ENCODE measurements around the gene PTPRN2.

The PTPRN2 gene

DNA sequence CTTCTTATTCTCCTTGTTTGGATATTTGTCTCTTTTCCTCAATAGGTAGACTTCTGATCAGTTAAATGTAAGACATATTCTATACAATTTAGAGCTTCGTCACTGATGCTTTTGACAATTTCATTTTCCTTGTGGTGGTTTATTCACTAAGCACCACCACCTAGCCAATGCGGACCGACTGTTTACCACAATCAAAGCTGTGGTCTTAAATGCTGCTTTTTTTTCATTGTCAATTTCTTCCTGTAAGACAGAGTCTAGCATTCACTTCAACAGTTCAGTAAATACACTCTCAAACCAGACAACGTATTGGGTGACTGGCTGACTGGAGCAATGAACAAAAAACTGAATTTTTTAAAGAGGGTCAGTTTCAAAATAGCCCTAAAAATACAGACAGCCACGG is 1011.8 kb downstream of the PTPRN2 start:
- no peak overlapping the region for H3K4me3 ChIP-seq (ENCODE audit: low read depth, low read length)
- TF ChIP-seq, protein P1, sequence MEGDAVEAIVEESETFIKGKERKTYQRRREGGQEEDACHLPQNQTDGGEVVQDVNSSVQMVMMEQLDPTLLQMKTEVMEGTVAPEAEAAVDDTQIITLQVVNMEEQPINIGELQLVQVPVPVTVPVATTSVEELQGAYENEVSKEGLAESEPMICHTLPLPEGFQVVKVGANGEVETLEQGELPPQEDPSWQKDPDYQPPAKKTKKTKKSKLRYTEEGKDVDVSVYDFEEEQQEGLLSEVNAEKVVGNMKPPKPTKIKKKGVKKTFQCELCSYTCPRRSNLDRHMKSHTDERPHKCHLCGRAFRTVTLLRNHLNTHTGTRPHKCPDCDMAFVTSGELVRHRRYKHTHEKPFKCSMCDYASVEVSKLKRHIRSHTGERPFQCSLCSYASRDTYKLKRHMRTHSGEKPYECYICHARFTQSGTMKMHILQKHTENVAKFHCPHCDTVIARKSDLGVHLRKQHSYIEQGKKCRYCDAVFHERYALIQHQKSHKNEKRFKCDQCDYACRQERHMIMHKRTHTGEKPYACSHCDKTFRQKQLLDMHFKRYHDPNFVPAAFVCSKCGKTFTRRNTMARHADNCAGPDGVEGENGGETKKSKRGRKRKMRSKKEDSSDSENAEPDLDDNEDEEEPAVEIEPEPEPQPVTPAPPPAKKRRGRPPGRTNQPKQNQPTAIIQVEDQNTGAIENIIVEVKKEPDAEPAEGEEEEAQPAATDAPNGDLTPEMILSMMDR (IDR thresholded peaks at IDR 0.05; ENCODE audit: control insufficient read depth, extremely low read depth, insufficient read depth), result no peak

DNA sequence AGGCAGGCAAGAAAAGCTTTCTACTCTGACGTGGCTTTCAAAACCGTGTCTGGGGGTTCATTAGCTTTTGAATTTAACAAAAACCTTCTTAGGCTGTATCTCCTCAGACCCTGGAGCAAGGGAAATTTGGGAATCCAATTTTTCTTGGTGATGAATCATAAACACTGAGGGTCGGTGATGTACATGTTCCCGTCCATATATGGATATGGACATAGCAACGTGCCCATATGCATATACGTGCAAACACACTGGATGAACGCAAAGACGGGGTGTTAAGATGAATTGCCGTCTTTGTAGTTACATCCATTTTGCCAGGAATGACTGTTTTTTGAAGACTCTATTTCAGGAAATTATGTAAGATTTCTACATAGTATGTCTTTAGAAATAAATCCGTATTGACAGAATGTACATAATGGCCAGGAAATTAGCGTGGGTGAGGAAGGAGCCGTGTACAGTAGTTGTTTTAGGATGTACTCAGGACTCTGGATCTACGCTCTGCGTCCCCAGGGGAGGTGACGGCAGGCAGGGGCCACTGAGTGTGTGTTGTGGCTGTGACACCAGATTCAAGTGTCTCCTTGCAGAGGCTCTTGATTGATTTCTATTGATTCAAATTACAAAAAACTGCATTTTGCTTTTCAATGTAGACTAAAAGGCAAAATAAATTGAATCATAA is 1012.6 kb downstream of the PTPRN2 start:
- H3K4me3 ChIP-seq (ENCODE audit: low read depth, low read length), result no peak overlapping the region
- TF ChIP-seq, protein P1 (IDR thresholded peaks at IDR 0.05; ENCODE audit: control insufficient read depth, extremely low read depth, insufficient read depth), result no peak

More for the DNA sequence above, 1011.8 kb downstream of the PTPRN2 start:
- no peak for DNase-seq (ENCODE audit: low read depth)

DNA sequence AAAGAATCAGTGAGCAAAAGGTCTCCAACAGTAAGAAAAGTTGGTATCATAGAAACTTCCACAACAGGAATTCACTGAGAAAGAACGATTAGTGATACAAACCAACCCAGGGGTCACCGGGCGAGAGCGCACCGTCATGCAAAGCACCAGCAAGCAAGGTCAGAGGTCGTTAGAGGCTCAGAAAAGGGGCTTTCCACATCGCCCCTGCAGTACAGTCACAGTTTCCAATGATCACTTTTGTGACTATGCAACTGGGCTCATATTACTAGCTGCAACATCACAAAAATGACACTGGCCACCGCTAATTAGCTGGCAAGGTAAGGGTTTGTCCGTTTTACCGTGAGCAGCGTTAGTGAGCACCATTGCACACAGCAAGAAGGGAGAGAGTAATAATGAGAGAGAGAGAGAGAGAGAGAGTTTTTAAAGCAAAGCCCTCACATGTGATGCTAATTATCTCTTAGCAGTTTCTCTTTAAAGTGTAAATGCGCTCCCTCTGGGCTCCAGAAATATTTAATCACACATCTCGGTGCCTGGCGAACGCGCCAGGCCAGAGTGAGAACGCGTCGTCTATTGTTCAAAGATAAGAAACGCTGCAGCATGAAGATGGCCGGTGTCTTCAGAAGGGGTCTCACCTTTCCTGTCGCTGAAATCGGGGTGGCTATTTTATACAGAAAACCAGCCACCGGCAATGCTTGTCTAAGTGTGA is 1013.4 kb downstream of the PTPRN2 start:
- no peak overlapping the region for H3K4me3 ChIP-seq (ENCODE audit: low read depth, low read length)
- no peak for DNase-seq (ENCODE audit: low read depth)
- TF ChIP-seq, protein P1 (IDR thresholded peaks at IDR 0.05; ENCODE audit: control insufficient read depth, extremely low read depth, insufficient read depth), result no peak

More for the DNA sequence above, 1012.6 kb downstream of the PTPRN2 start:
- DNase-seq (ENCODE audit: low read depth), result no peak

DNA sequence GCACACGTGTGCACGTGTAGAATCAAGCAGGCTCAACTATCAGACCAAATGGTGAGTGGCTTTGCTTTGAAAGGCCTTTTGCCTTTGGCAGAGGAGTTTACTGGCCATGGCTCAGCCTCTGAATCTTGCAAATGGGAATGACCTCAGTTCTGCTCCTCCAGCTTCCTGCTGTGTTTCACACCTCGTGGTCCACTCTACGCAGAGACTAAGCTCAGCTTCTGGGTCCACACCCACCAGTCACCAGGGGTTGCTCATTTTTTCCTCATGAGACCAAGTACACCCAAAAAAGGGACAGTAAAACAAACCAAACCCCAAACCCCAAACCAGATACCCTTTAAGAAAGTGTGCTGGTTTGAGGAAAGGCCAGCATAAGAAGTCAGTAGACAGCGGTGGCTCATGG is 1014.4 kb downstream of the PTPRN2 start:
- TF ChIP-seq, protein P1 (IDR thresholded peaks at IDR 0.05; ENCODE audit: control insufficient read depth, extremely low read depth, insufficient read depth), result no peak
- no peak for DNase-seq (ENCODE audit: low read depth)
- H3K4me3 ChIP-seq (ENCODE audit: low read depth, low read length), result no peak overlapping the region

DNA sequence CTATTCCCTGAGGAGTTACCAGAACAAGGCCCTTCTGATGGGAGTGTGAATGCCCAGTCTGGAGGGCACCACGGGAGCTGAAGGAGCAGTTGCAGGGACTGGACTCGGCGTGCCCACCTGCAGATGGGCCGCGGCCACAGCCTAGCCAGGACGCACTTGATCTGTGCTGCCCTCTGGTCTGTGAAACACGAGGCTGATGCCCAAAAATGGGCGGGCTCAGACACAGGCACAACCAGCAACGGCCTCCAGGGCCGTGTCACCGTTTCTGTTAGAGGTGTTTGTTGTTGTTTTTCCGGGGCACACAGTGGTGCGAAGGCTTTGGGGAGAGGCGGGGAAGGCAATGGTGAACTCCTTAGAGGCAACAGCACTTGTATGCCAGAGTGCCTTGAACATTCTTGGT is 1015.0 kb downstream of the PTPRN2 start:
- DNase-seq (ENCODE audit: low read depth), result no peak
- TF ChIP-seq, protein P1 (IDR thresholded peaks at IDR 0.05; ENCODE audit: control insufficient read depth, extremely low read depth, insufficient read depth), result no peak
- H3K4me3 ChIP-seq (ENCODE audit: low read depth, low read length), result no peak overlapping the region

DNA sequence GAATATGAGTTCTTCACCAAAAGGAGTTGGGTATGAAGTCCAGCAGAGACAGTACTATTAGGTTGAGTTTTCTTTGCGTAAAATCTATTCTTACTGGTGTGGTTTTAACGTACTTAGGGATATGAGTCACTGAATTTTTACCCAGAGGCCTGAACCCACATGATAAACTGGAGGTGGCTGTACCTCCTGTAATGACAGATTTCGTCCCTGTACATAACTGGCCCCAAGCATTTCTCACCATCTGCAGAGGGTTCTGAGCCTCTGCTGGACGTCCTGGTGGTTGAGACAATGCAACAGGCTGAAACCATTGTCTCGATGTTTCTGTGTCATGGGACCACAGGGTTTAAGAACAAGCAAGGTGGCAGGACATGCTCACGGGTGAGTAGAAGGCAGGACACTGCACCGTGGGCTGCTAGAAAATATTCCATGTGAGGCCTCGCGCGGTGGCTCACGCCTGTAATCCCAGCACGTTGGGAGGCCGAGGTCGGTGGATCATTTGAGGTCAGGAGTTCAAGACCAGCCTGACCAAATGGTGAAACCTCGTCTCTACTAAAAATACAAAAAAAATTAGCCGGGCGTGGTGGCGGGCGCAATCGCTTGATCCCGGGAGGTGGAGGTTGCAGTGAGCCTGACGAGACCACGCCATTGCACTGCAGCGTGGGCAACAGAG is 1017.0 kb downstream of the PTPRN2 start:
- no peak overlapping the region for H3K4me3 ChIP-seq (ENCODE audit: low read depth, low read length)
- no peak for DNase-seq (ENCODE audit: low read depth)
- TF ChIP-seq, protein P1 (IDR thresholded peaks at IDR 0.05; ENCODE audit: control insufficient read depth, extremely low read depth, insufficient read depth), result no peak

Measured in LNCaP clone FGC (cell line).